ENCODE results near the gene KRTAP3-3. TPM values are rescaled to one million over a fixed set of nuclear protein-coding genes. Genes with fewer than 3 reads are reported as not detected.

The KRTAP3-3 gene
- total and polyA plus RNA-seq, 2 of the 8 experiments (the other 6 are each of a cell fraction or from before 2014, with no cell fraction given), result not detected

GRCh38 chr17:41012326-41013120, 18.6 kb upstream of the KRTAP3-3 start (continued):
- TF ChIP-seq EZH2 (IDR thresholded peaks at IDR 0.05; ENCODE audit: low read depth, low read length, severe bottlenecking) (no peak), ZNF274 (IDR thresholded peaks at IDR 0.05; ENCODE audit: borderline replicate concordance, extremely low read depth, low read length) (no peak), FOSL1 (IDR thresholded peaks at IDR 0.05; ENCODE audit: insufficient read depth, low read depth, low read length) (no peak), TBP (IDR thresholded peaks at IDR 0.05; ENCODE audit: low read depth, low read length) (no peak)
